NCI-H460 (cell line): ENCODE data around the gene RCOR1. TPM values are rescaled to one million over a fixed set of nuclear protein-coding genes. Genes with fewer than 3 reads are reported as not detected.
A peak's percentile ranks its signal among the peaks of the same experiment; 100 is the strongest.
"Not testable (repeated sequence)": the region's sequence is repeated elsewhere in the genome, so short reads cannot be mapped to it uniquely, and the experiment has no call there.

Experiments
- DNase-seq: peaks from one replicate; pipeline ENCODE4 v3.0.0-alpha.2; 2016; ENCODE audit warnings: low read depth; ENCODE audit errors: extremely low read depth
- total RNA-seq: library from RNA; depleted of rRNA; stranded (reverse); fragments of >200 nt; shearing (Covaris generic); gene quantifications from 2 replicates; pipeline ENCODE4 v1.2.3, GENCODE V29; 2014

The RCOR1 gene
- total RNA-seq, 1 experiment from 2014 or later: 24.9 TPM

GRCh38 chr14:102590667-102591099 lies 1.8 kb upstream of the RCOR1 start:
- no peak for DNase-seq

DNA sequence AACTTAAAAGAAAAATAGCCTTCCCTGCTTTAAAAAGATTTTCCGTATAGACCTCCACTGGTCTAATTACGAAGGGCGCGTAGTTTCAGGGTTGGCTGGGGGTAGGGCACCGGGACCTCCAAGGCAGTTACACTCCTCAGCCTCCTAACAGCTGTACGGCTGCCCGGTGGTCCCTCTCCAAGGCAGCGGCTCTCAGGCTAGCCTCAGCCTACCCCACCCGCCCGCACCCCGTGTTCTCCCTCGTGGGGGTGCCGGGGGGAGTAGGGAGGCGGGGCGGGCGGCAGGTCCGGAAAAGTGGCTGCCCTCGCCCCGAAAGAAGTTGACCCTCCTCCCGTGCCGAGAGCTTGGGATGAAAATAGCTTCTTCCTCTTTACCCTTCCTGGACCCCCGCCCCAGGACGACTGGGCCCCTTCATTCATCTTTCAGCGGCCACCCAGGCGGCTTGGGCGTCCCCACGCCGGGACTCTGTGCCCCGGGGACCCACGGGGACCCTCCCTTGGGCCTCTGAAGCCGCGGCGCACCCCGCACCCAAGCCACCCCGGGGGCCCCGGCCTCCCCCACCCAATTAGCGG lies 991 bp upstream of the RCOR1 start:
- no peak for DNase-seq

DNA sequence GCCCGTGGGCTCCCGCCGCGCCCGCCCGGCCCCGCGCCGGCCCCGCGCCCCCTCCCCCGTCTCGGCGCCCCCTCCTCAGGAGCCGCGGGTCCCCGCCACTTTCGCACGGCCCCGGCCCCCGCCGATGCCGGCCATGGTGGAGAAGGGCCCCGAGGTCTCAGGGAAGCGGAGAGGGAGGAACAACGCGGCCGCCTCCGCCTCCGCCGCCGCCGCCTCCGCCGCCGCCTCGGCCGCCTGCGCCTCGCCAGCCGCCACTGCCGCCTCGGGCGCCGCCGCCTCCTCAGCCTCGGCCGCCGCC lies 263 bp downstream of the RCOR1 start:
- no peak for DNase-seq

DNA sequence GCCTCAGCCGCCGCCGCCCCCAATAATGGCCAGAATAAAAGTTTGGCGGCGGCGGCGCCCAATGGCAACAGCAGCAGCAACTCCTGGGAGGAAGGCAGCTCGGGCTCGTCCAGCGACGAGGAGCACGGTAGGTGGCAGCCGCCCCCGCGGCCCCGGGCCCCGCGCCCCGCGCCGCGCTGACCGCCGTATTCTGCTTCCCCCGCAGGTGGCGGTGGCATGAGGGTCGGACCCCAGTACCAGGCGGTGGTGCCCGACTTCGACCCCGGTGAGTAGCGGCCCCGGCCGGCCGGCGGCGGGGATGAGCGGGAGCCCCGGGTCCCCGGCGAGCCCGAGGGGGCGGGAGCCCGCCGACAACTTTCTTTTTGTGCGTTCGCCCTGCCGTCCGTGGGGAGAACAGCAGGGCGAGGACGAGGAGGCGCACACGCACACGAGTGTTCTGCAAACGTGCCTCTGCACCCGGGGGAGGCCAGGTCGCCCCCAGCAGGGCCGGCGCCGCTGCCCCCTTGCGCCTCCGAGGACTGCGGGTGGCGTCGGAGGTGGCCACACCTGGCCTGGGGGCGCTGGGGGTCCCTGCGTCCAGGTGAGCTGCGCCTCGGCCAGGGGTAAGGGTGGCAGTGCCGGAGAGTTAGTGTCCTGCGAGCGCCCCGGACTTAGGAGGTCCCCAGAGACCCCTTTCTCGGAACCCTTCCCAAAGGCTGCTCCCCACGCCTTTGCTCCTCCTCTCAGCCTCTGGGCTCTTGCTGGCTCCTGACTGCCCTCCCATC lies 794 bp downstream of the RCOR1 start:
- DNase-seq: no peak

GRCh38 chr14:102593825-102594137 lies 1.3 kb downstream of the RCOR1 start:
- no peak for DNase-seq

DNA sequence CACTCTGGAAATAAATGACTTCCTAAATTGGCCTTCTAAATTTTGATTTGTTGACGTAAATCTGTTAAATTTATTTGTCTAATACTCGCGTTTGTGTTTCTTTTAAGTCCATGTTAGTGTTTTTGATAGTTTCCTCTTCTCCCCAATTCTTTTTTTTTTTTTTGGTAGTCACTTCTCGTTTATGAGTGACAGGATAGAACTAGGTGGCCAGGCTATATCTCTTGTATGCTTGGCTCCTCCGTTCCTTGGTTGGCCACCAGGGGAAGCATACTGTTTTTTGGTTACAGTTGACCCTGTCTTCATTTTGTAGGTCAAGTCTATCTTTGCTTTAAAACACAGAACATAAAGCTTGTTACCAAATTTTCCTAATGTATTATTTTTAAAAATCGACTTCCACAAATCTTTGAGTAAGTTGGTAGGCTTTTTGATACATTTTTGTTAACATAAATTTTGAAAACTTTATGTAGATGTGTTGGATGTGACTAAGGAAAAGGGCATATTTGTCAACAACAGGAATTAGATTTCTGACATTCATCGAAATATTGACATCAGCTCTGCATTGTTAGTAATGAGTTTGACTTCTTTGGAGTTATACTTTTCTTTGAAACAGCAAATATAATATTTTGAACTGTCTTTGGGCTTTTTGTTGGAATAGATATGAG lies 2.2 kb downstream of the RCOR1 start:
- DNase-seq: peak; percentile 71

GRCh38 chr14:102601378-102601925 lies 9.0 kb downstream of the RCOR1 start:
- DNase-seq: no peak

DNA sequence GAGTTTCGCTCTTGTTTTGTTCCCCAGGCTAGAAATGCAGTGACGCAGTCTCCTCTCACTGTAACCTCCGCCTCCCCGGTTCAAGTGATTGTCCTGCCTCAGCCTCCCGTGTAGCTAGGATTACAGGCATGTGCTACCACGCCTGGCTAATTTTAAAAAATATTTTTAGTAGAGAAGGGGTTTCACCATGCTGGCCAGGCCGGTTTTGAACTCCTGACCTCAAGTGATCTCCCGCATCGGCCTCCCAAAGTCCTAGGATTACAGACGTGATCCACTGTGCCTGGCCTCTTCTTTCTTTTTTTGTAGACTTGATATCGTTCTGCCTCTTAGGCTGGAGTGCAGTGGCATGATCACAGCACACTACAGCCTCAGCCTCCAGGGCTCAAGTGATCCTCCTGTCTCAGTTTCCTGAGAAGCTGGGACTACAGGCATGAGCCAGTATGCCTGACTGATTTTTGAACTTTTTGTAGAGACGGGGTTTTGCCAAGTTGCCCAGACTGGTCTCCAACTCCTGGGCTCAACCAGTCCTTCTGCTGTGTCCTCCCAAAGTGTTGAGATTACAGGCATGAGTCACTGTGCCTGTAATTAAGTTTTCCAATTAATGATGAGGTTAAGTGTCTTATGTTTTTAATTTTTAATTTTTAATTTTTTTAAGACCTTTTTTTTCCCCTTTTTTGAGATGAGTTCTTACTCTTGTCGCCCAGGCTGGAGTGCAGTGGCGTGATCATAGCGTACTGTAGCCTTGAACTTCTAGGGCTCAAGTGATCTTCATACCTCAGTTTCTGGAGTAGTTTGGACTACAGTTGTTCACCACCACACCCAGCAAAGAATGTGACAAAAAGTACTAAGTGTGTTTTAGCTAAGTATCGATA lies 10.2 kb downstream of the RCOR1 start:
- DNase-seq: no peak

GRCh38 chr14:102603293-102603907 lies 11.0 kb downstream of the RCOR1 start:
- no peak for DNase-seq

DNA sequence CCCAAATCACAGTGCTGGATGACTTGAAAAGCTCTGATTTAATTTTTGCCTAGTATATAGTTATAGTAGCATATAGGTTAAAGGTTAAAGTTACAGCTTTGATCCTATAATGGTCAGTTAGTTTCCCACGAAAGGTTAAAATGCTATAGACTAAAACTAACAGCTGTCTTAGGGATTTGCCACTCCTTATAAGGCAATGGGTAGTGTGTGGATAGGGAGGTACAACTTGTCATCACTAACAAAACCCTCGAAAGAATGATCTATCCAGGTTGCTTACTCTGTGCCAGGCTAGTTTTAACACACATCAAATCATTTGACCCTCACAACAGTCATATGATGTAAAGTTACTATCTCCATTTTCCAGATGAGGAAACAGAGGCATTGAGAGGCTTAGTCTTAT lies 11.7 kb downstream of the RCOR1 start:
- DNase-seq: no peak

- no peak for DNase-seq
These were observed 12.6 kb downstream of the RCOR1 start for GRCh38 chr14:102605029-102605428.

DNA sequence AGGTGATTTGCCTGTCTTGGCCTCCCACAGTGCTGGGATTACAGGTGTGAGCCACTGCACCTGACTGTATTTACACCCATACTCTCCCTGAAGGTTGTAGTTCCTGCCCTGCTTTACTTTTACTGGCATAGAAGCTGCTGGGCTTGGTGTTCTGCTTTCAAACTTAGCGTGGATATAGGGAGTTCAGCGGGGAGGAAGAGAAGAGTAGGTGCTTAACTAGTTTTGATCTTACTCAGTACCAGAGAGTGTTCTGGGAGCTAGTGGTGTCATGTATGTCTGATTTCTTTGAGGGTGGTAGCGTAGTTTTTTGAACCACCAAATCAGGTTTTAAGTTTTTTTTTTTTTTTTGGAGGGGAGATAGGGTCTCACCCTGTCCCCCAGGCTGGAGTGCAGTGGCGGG lies 13.8 kb downstream of the RCOR1 start:
- no peak for DNase-seq

DNA sequence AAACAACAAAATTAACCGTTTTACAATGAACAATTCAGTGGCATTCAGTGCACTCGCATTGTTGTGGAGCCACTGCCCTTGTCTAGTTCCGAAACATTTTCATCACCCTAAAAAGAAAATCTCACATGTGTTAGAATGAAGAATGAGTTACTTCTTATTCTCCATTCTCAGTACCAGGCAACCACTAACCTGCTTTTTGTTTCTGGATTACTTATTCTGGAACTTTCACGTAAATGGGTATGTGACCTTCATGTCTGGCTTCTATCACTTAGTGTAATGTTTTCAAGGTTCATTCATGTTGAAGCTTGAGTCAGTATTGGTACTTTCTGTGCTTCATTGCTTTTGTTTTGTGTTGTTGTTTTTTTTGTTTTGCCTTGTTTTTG lies 15.6 kb downstream of the RCOR1 start:
- DNase-seq: no peak

DNA sequence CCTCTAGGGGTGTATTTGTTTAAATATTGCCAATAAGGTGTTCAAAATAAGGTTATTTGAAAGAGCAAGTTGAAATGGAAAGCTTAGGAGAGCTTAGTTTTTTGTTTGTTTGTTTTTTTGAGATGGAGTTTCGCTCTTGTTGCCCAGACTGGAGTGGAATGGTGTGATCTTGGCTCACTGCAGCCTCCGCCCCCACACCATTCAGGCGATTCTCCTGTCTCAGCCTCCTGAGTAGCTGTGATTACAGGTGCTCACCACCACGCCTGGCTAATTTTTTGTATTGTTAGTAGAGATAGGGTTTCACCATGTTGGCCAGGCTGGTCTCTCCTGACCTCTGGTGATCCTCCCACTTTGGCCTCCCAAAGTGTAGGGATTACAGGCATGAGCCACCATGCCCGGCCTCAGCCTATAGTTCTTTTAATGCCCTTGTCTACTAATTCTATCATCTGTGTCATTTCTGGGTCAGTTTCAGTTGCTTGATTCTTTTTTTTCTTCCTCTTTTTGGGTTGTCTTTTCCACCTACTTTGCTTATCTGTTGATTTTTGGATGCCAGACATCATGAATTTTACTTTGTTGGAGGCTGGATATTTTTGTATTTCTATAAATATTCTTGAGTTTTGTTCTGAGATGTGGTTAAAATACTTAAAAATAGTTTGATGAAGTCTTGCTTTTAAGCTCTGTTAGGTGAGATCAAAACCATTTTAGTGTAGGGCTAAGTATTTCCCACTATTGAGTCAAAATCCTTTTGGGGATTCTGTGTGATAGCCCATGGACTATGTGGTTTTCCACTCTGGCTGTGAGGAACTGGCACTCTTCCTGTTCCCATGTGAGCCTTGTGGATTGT lies 18.7 kb downstream of the RCOR1 start:
- DNase-seq: no peak

DNA sequence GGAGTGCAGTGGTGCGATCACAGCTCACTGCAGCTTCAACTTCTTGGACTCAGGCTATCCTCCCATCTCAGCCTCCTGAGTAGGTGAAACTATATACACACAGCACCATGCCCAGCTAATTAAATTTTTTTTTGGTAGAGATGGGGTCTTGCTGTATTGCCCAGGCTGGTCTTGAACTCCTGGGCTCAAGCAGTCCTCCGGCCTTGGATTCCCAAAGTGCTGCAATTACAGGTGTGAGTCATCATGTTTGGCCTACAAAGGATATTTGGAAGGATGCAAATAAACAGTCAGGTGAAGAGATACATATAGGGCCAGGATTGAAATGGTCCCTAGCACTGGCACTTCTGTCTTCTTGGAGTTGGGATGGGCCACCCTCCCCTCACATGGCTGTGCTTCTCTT lies 23.9 kb downstream of the RCOR1 start:
- DNase-seq: no peak

DNA sequence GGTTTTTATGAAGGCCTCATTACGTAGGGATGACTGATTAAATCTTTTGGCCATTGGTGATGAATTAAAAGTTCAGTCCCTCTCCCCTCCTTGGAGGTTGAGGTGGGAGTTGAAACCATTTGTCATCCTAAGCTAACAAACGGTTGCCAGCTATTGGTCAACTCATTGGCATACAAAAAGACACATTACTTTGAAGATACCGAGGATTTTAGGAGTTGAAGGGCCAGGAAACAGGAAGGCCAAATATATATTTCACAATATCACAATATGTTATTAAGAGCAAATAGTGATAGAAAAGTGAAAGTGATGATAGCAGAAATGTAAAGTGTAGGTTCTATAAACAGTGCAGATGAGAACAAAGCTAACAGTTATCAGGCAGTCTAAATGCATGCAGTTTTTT lies 24.4 kb downstream of the RCOR1 start:
- DNase-seq: no peak

DNA sequence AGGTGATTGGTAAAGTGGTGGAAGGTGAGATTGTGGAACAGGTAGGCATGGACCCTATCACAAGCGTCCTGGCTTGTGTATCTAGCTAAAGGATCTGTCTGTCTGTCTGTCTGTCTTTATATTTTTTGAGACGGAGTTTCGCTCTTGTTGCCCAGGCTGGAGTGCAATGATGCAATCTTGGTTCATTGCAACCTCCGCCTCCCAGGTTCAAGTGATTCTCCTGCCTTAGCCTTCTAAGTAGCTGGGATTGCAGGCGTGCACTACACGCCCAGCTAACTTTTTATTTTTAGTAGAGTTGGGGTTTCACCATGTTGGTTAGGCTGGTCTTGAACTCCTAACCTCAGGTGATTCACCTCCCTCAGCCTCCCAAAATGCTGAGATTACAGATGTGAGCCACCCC lies 26.6 kb downstream of the RCOR1 start:
- not testable (repeated sequence) for DNase-seq

DNA sequence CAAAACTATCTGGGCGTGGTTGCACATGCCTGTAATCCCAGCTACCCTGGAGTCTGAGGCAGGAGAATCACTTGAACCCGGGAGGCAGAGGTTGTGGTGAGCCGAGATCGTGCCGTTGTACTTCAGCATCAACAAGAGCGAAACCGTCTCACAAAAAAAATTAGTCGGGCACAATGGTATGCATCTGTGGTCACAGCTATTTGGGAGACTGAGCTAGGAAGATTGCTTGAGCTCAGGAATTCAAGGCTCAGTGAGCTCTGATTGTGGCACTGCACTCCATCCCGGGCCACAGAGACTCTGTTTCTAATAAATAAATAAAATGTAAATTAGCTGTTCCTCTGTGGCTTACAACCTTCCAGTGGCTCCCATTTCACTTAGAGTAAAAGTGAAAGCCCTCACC lies 28.0 kb downstream of the RCOR1 start:
- no peak for DNase-seq

GRCh38 chr14:102622262-102622885 lies 29.9 kb downstream of the RCOR1 start:
- no peak for DNase-seq
